GM12801 (cell line): Measurements from ENCODE around the gene NUAK2.

ENCODE experiments used
- TF ChIP-seq, protein P1 (sequence below): IDR thresholded peaks from one replicate; pipeline ENCODE4 v1.5.1; 2011; ENCODE audit warnings: control low read depth; ENCODE audit not compliant: insufficient read length; ENCODE audit errors: extremely low read depth

The NUAK2 gene

GRCh38 chr1:205271745-205272144 is 49.8 kb downstream of the NUAK2 start:
- TF ChIP-seq, protein P1, sequence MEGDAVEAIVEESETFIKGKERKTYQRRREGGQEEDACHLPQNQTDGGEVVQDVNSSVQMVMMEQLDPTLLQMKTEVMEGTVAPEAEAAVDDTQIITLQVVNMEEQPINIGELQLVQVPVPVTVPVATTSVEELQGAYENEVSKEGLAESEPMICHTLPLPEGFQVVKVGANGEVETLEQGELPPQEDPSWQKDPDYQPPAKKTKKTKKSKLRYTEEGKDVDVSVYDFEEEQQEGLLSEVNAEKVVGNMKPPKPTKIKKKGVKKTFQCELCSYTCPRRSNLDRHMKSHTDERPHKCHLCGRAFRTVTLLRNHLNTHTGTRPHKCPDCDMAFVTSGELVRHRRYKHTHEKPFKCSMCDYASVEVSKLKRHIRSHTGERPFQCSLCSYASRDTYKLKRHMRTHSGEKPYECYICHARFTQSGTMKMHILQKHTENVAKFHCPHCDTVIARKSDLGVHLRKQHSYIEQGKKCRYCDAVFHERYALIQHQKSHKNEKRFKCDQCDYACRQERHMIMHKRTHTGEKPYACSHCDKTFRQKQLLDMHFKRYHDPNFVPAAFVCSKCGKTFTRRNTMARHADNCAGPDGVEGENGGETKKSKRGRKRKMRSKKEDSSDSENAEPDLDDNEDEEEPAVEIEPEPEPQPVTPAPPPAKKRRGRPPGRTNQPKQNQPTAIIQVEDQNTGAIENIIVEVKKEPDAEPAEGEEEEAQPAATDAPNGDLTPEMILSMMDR, result no peak

DNA sequence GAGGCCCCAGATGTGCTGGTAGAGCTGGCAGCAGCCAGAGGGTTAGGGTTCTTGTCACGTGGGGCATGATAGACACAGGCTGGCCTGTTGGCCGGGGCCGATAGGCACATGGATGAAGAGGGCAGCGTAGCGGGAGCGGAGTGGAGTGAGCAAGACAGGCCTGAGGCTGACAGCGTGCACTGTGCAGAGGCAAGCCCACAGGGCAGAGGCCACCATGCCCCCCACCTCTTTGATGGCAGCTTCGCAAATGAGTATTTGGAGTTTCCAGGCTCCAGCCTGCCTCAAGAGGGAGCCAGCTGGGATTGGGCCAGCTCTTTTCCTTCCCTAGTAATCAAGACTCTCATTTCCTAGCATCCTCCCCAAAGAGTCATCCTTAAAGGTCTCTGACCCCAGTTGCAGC is 50.3 kb downstream of the NUAK2 start:
- TF ChIP-seq, protein P1, result no peak

GRCh38 chr1:205270764-205271163 is 50.8 kb downstream of the NUAK2 start:
- TF ChIP-seq, protein P1, result no peak

DNA sequence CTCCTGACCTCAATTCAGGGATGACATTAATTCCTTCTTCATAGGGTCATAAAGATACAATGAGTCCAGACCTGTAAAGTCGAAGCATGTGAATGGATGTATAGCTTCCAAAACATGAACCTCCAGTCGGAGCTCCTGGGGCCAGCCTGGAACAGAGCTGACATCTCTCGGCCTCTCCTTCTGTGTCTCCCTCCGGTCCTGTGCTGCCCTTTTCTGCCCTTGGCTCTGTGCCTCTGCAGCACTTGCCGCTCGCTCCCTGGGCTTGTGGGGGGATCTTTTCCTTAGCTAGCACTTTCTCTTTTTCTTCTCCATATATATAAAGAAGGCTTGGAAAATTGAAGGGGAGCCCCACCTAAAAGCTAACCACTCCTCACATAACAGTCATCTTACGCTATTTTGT is 51.3 kb downstream of the NUAK2 start:
- TF ChIP-seq, protein P1, result no peak

DNA sequence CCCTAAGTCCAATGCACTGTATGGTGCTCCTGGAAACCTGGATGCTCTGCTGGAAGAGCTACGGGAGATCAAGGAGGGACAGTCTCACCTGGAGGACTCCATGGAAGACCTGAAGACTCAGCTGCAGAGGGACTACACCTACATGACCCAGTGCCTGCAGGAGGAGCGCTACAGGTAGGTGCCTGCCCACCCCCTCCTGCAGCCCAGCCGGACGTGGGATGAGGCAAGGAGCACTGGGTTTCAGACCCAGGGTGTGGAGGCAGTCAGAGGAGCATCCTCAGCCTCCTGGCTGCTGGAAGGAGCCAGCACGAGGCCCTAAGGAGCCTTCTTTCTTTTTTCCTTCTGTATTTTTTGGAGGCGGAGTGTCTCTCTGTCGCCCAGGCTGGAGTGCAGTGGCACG is 51.8 kb downstream of the NUAK2 start:
- TF ChIP-seq, protein P1, result no peak

DNA sequence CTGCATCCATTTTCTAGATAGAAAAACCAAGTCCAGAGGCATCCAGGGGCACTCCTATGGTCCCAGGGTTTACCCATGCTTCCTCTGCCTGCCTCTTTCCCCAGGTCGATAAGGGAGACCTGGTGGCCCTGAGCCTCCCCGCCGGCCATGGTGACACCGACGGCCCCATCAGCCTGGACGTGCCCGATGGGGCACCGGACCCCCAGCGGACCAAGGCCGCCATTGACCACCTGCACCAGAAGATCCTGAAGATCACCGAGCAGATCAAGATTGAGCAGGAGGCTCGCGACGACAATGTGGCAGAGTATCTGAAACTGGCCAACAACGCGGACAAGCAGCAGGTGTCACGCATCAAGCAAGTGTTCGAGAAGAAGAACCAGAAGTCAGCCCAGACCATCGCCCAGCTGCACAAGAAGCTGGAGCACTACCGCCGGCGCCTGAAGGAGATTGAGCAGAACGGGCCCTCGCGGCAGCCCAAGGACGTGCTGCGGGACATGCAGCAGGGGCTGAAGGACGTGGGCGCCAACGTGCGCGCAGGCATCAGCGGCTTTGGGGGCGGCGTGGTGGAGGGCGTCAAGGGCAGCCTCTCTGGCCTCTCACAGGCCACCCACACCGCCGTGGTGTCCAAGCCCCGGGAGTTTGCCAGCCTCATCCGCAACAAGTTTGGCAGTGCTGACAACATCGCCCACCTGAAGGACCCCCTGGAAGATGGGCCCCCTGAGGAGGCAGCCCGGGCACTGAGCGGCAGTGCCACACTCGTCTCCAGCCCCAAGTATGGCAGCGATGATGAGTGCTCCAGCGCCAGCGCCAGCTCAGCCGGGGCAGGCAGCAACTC is 52.5 kb downstream of the NUAK2 start:
- TF ChIP-seq, protein P1, result no peak

- TF ChIP-seq, protein P1, result no peak
Observed at GRCh38 chr1:205267306-205267902, 54.1 kb downstream of the NUAK2 start.
